ENCODE results near the gene PLEKHH1. TPM values are rescaled to one million over a fixed set of nuclear protein-coding genes. Genes with fewer than 3 reads are reported as not detected.

The PLEKHH1 gene
- total RNA-seq, 2 experiments from 2014 or later = 0.16 to 0.53 TPM

DNA sequence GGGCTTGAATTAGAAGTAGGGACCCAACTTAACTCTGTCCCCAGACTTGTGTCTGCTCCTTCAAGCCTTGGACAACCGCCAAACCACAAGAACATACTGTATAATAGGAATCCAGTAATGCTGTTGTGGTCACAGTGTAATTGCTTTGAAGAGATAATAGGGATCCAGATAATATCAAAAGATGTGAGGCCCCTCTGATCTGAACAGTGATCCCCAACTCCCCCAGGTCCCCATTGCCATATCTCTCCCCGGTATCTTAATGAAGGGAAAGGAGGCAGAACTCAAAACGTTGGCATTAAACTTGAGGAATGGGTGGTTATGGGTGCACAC lies 8.5 kb upstream of the PLEKHH1 start:
- H3K27me3 ChIP-seq (ENCODE audit: control insufficient read depth in 1 of 2, insufficient read depth in 2 of 2, low read length in 2 of 2) = peaks cover 13 to 23% of the 10 kb centered on the region in 2 experiments
- DNase-seq = no peak
- H3K36me3 ChIP-seq (ENCODE audit: insufficient read depth, low read length) = no peaks in the 10 kb centered on the region
- peaks cover 5% of the 10 kb centered on the region for H3K4me1 ChIP-seq (ENCODE audit: insufficient read depth, low read length)
- no peaks in the 10 kb centered on the region for H3K36me3 Mint-ChIP-seq (ENCODE audit: low read depth)
- ChIA-PET CTCF (no interaction called here), POLR2A (no interaction called here)
- no peak for TF ChIP-seq CTCF (IDR thresholded peaks at IDR 0.05)
- no peak overlapping the region for H3K27ac ChIP-seq (ENCODE audit: low read depth in 1 of 2, low read length in 2 of 2)
- no peak overlapping the region for H3K4me3 Mint-ChIP-seq
- no peaks in the 10 kb centered on the region for H3K4me1 Mint-ChIP-seq (ENCODE audit: low read depth)
- peaks cover 49% of the 10 kb centered on the region for H3K27me3 Mint-ChIP-seq
- no peaks in the 10 kb centered on the region for H3K9me3 Mint-ChIP-seq
- no peak for ATAC-seq (ENCODE audit: poor library complexity)
- H3K27ac Mint-ChIP-seq = no peak overlapping the region
- intact Hi-C loops (cut with DNase I, micrococcal nuclease) = no loop called here
- H3K4me3 ChIP-seq (ENCODE audit: low read length) = no peak overlapping the region
- no peaks in the 10 kb centered on the region for H3K9me3 ChIP-seq (ENCODE audit: control insufficient read depth in 1 of 2, insufficient read depth in 1 of 2, low read length in 2 of 2)

DNA sequence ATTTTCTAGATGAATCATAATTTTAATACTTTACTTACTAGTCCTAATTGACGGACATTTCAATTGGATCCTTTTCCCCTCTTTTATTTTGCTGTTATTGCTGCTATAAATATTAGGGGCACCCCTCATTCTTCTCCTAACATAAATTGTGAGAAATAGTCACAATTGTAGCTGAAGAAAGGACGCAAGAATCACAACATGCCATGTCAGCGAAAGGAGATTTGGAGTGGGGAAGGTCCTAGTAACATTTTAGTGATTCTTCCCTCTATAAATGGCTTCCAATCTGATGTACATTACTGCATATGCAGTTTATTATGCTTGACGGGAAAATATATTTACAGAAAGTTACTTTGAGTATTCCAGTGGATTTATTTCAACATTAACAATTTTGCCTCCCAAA lies 7.7 kb upstream of the PLEKHH1 start:
- Histone ChIP-seq H3K9me3 (ENCODE audit: control insufficient read depth in 1 of 2, insufficient read depth in 1 of 2, low read length in 2 of 2) (no peaks in the 10 kb centered on the region), H3K4me1 (ENCODE audit: insufficient read depth, low read length) (peaks cover 5% of the 10 kb centered on the region), H3K36me3 (ENCODE audit: insufficient read depth, low read length) (no peaks in the 10 kb centered on the region), H3K4me3 (ENCODE audit: low read length) (no peak overlapping the region), H3K27ac (ENCODE audit: low read depth in 1 of 2, low read length in 2 of 2) (no peak overlapping the region), H3K27me3 (ENCODE audit: control insufficient read depth in 1 of 2, insufficient read depth in 2 of 2, low read length in 2 of 2) (peaks cover 13 to 23% of the 10 kb centered on the region in 2 experiments)
- POLR2A ChIA-PET = no interaction called here
- CTCF ChIA-PET = no interaction called here
- ATAC-seq (ENCODE audit: poor library complexity) (no peak), DNase-seq (no peak)
- TF ChIP-seq CTCF (IDR thresholded peaks at IDR 0.05) = no peak
- Mint-ChIP-seq H3K4me1 (ENCODE audit: low read depth) (no peaks in the 10 kb centered on the region), H3K27ac (no peak overlapping the region), H3K36me3 (ENCODE audit: low read depth) (no peaks in the 10 kb centered on the region), H3K9me3 (no peaks in the 10 kb centered on the region), H3K27me3 (peaks cover 55% of the 10 kb centered on the region), H3K4me3 (no peak overlapping the region)
- intact Hi-C loops (cut with DNase I, micrococcal nuclease) = loop anchor here (5.0 kb wide), 2 partner anchors 47 to 142 kb away; no protein-coding TSS in a partner anchor

DNA sequence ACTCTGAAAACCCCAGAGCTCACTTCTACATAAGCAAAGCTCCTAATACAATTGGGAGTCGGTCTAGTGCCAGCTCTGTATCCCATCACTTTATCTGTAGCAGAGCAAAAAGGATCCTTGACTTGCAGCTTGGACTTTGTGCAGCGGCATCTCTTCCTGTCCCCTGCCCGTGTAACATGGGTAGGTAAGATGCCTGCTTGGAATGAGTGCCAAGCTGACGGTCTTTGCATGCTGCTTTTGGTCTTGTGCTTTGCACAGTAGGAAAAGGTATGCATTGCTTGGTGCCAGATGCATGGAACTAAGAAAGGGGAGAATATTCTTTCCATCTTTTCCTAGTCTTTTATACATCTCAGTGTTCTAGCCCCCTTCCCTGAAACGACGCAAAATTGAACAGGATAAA lies 6.9 kb upstream of the PLEKHH1 start:
- ATAC-seq (ENCODE audit: poor library complexity) (no peak), DNase-seq (no peak)
- no peak overlapping the region for H3K27ac Mint-ChIP-seq
- ChIA-PET POLR2A (no interaction called here), CTCF (interaction anchor here (0.8 to 1.4 kb wide), 2 partner anchors 18 to 45 kb away, joined by 3 to 5 read pairs; no protein-coding TSS in a partner anchor)
- H3K4me1 Mint-ChIP-seq (ENCODE audit: low read depth) = no peaks in the 10 kb centered on the region
- TF ChIP-seq CTCF (IDR thresholded peaks at IDR 0.05) = no peak
- peaks cover 51% of the 10 kb centered on the region for H3K27me3 Mint-ChIP-seq
- no peaks in the 10 kb centered on the region for H3K36me3 Mint-ChIP-seq (ENCODE audit: low read depth)
- no peaks in the 10 kb centered on the region for H3K9me3 ChIP-seq (ENCODE audit: control insufficient read depth in 1 of 2, insufficient read depth in 1 of 2, low read length in 2 of 2)
- no peaks in the 10 kb centered on the region for H3K36me3 ChIP-seq (ENCODE audit: insufficient read depth, low read length)
- H3K27me3 ChIP-seq (ENCODE audit: control insufficient read depth in 1 of 2, insufficient read depth in 2 of 2, low read length in 2 of 2) = peaks cover 13 to 23% of the 10 kb centered on the region in 2 experiments
- intact Hi-C loops (cut with DNase I, micrococcal nuclease) = loop anchor here (1.0 to 5.0 kb wide), 4 partner anchors 45 to 179 kb away; no protein-coding TSS in a partner anchor
- no peak overlapping the region for H3K27ac ChIP-seq (ENCODE audit: low read depth in 1 of 2, low read length in 2 of 2)
- H3K4me1 ChIP-seq (ENCODE audit: insufficient read depth, low read length) = peaks cover 5% of the 10 kb centered on the region
- H3K9me3 Mint-ChIP-seq = no peaks in the 10 kb centered on the region
- no peak overlapping the region for H3K4me3 ChIP-seq (ENCODE audit: low read length)
- H3K4me3 Mint-ChIP-seq = no peak overlapping the region

Data from CD4-positive, alpha-beta T cell (primary cell).